ENCODE results near the gene MACIR. TPM values are rescaled to one million over a fixed set of nuclear protein-coding genes. Genes with fewer than 3 reads are reported as not detected.

Gene MACIR
- total RNA-seq, 4 donors from 2014 or later, result 21.7 to 72.8 (median 47.7) TPM

- no peak for TF ChIP-seq POLR2AphosphoS5 (IDR thresholded peaks at IDR 0.05)
- TF ChIP-seq EP300 (IDR thresholded peaks at IDR 0.05; ENCODE audit: low read depth), result no peak
- TF ChIP-seq, protein P1, sequence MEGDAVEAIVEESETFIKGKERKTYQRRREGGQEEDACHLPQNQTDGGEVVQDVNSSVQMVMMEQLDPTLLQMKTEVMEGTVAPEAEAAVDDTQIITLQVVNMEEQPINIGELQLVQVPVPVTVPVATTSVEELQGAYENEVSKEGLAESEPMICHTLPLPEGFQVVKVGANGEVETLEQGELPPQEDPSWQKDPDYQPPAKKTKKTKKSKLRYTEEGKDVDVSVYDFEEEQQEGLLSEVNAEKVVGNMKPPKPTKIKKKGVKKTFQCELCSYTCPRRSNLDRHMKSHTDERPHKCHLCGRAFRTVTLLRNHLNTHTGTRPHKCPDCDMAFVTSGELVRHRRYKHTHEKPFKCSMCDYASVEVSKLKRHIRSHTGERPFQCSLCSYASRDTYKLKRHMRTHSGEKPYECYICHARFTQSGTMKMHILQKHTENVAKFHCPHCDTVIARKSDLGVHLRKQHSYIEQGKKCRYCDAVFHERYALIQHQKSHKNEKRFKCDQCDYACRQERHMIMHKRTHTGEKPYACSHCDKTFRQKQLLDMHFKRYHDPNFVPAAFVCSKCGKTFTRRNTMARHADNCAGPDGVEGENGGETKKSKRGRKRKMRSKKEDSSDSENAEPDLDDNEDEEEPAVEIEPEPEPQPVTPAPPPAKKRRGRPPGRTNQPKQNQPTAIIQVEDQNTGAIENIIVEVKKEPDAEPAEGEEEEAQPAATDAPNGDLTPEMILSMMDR (IDR thresholded peaks at IDR 0.05), result no peak
- no peak for TF ChIP-seq POLR2A (IDR thresholded peaks at IDR 0.05)
- WGBS, 2 donors (ENCODE audit: low coverage in 1 of 2), result 93 to 94% methylated on average over 3 of the region's 3 CpGs
- no peak overlapping the region for H3K27ac ChIP-seq
- no peaks in the 10 kb centered on the region for H3K9me3 ChIP-seq
- no peak for DNase-seq
- in situ Hi-C loops (cut with MboI; ENCODE audit: low pct_ligation_motif_present in 1 of 4, low pct_unique_long_range_greater_than_20kb in 1 of 4, low sequenced_read_pairs in 3 of 4) (no loop called here), intact Hi-C loops (cut with DNase I; ENCODE audit: low total_unique reads) (no loop called here)
- no peak overlapping the region for H3K4me3 ChIP-seq
- no peaks in the 10 kb centered on the region for H3K4me1 ChIP-seq
- H3K36me3 ChIP-seq, result no peaks in the 10 kb centered on the region
- H3K27me3 ChIP-seq, result no peaks in the 10 kb centered on the region
Observed at GRCh38 chr5:103313056-103313455, 54.5 kb downstream of the MACIR start.

GRCh38 chr5:103315455-103315854, 56.9 kb downstream of the MACIR start:
- no peak overlapping the region for H3K27ac ChIP-seq
- 84 to 88% methylated on average over 3 of the region's 3 CpGs for WGBS, 2 donors (ENCODE audit: low coverage in 1 of 2)
- TF ChIP-seq POLR2A (IDR thresholded peaks at IDR 0.05) (no peak), EP300 (IDR thresholded peaks at IDR 0.05; ENCODE audit: low read depth) (no peak), POLR2AphosphoS5 (IDR thresholded peaks at IDR 0.05) (no peak)
- TF ChIP-seq, protein P1 (IDR thresholded peaks at IDR 0.05), result no peak
- no peaks in the 10 kb centered on the region for H3K27me3 ChIP-seq
- no peak for DNase-seq
- no peaks in the 10 kb centered on the region for H3K36me3 ChIP-seq
- intact Hi-C loops (cut with DNase I; ENCODE audit: low total_unique reads), result no loop called here
- H3K4me3 ChIP-seq, result no peak overlapping the region
- H3K4me1 ChIP-seq, result no peaks in the 10 kb centered on the region
- no peaks in the 10 kb centered on the region for H3K9me3 ChIP-seq
- in situ Hi-C loops (cut with MboI; ENCODE audit: low pct_ligation_motif_present in 1 of 4, low pct_unique_long_range_greater_than_20kb in 1 of 4, low sequenced_read_pairs in 3 of 4), result no loop called here

DNA sequence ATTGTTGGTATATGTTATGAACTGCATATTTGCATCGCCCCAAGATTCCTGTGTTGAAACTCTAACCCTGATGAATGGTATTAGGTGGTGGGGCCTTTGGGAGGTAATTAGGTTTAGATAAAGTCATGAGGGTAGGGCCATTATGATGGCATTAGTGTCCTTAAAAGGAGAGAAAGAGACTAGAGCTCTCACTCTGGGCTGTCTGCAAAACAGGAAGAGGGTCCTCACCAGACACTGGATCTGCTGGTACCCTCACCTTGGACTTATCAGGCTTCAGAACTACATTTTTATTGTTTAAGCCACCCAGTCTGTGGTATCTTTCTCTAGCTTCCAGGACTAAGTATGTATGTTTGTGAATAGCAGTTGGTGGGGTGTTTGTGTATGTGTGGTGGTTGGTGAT, 68.9 kb downstream of the MACIR start:
- H3K4me1 ChIP-seq, result no peaks in the 10 kb centered on the region
- in situ Hi-C loops (cut with MboI; ENCODE audit: low pct_ligation_motif_present in 1 of 4, low pct_unique_long_range_greater_than_20kb in 1 of 4, low sequenced_read_pairs in 3 of 4) (no loop called here), intact Hi-C loops (cut with DNase I; ENCODE audit: low total_unique reads) (no loop called here)
- no peak overlapping the region for H3K27ac ChIP-seq
- no peak for TF ChIP-seq EP300 (IDR thresholded peaks at IDR 0.05; ENCODE audit: low read depth)
- TF ChIP-seq, protein P1 (IDR thresholded peaks at IDR 0.05), result no peak
- TF ChIP-seq POLR2AphosphoS5 (IDR thresholded peaks at IDR 0.05), result no peak
- no peak for TF ChIP-seq POLR2A (IDR thresholded peaks at IDR 0.05)
- no peaks in the 10 kb centered on the region for H3K36me3 ChIP-seq
- 90% methylated on average over 1 of the region's 1 CpG; no CpG with 5 or more reads in 1 of the 2 donors for WGBS, 2 donors (ENCODE audit: low coverage in 1 of 2)
- H3K4me3 ChIP-seq, result no peak overlapping the region
- H3K9me3 ChIP-seq, result no peaks in the 10 kb centered on the region
- DNase-seq, result no peak
- no peaks in the 10 kb centered on the region for H3K27me3 ChIP-seq

- no peak overlapping the region for H3K4me3 ChIP-seq
- no peak for DNase-seq
- in situ Hi-C loops (cut with MboI; ENCODE audit: low pct_ligation_motif_present in 1 of 4, low pct_unique_long_range_greater_than_20kb in 1 of 4, low sequenced_read_pairs in 3 of 4) (no loop called here), intact Hi-C loops (cut with DNase I; ENCODE audit: low total_unique reads) (no loop called here)
- no peaks in the 10 kb centered on the region for H3K36me3 ChIP-seq
- no peaks in the 10 kb centered on the region for H3K27me3 ChIP-seq
- H3K27ac ChIP-seq, result no peak overlapping the region
- TF ChIP-seq EP300 (IDR thresholded peaks at IDR 0.05; ENCODE audit: low read depth), result no peak
- TF ChIP-seq, protein P1 (IDR thresholded peaks at IDR 0.05), result no peak
- TF ChIP-seq POLR2AphosphoS5 (IDR thresholded peaks at IDR 0.05), result no peak
- no peak for TF ChIP-seq POLR2A (IDR thresholded peaks at IDR 0.05)
- no peaks in the 10 kb centered on the region for H3K4me1 ChIP-seq
- no peaks in the 10 kb centered on the region for H3K9me3 ChIP-seq
Observed at GRCh38 chr5:103327893-103328292, 69.3 kb downstream of the MACIR start.

Other genes starting within 250 kb of the MACIR start
- gene GIN1, start 138.6 kb upstream of the MACIR start, total RNA-seq, result 1 to 10 TPM in 2 of 4 donors, not detected in 2; 6.4 to 8.5 TPM
- 10 to 100 TPM; 23.9 to 64.6 (median 44.4) TPM for gene PPIP5K2, start 138.5 kb upstream of the MACIR start, total RNA-seq